Stimulated activated effector memory CD8-positive, alpha-beta T cell treated with anti-CD3 and anti-CD28 coated beads, Interleukin-12 subunit alpha, Interleukin-12 subunit beta, amount 100 ng/mL, for 72 hours (primary cell): ENCODE data around the gene GRIA4.

Experiments used
- ATAC-seq: fragments of 150-1000 bp; cut with Tn5 transposase; 2 replicates; pipeline ENCODE4 v1.10.0; 2021
- DNase-seq, 2 donors: peaks; one replicate each; pipeline ENCODE4 v3.0.0; 2021 to 2022; ENCODE audit warnings: low spot score in 2 of 2
- H3K27ac Mint-ChIP-seq: one replicate; pipeline ENCODE4 v1.8.0; 2022; ENCODE audit warnings: mild to moderate bottlenecking, mixed read lengths
- H3K36me3 Mint-ChIP-seq: one replicate; pipeline ENCODE4 v1.8.0; 2022; ENCODE audit warnings: mild to moderate bottlenecking, mixed read lengths
- H3K4me1 Mint-ChIP-seq: one replicate; pipeline ENCODE4 v1.8.0; 2022; ENCODE audit warnings: mixed read lengths
- H3K4me3 Mint-ChIP-seq: one replicate; pipeline ENCODE4 v1.8.0; 2022; ENCODE audit warnings: mild to moderate bottlenecking, mixed read lengths
- H3K9me3 Mint-ChIP-seq: one replicate; pipeline ENCODE4 v1.8.0; 2022; ENCODE audit warnings: mixed read lengths

The GRIA4 gene

GRCh38 chr11:105609832-105610781, at the start of gene GRIA4:
Gene GRIA4 (plus strand): TSS chr11:105610073. CDS start chr11:105610998, 925 bp downstream.
- Mint-ChIP-seq H3K4me1 (peaks cover 18% of the 10 kb centered on the region), H3K27ac (no peak within 1 kb of the TSS), H3K4me3 (peak within 1 kb of the TSS; percentile 55), H3K36me3 (no peaks in the 10 kb centered on the region), H3K9me3 (no peaks in the 10 kb centered on the region)
- DNase-seq = peak in 1 of 2 donors; percentile 48
- ATAC-seq = peak; percentile 65

GRCh38 chr11:105573091-105573490, 36.8 kb upstream of the GRIA4 start:
- Mint-ChIP-seq H3K9me3 (no peaks in the 10 kb centered on the region), H3K4me3 (no peak overlapping the region), H3K36me3 (no peaks in the 10 kb centered on the region), H3K4me1 (no peaks in the 10 kb centered on the region), H3K27ac (no peak overlapping the region)
- DNase-seq (no peak), ATAC-seq (no peak)

- DNase-seq (no peak), ATAC-seq (no peak)
- Mint-ChIP-seq H3K4me3 (no peak overlapping the region), H3K4me1 (no peaks in the 10 kb centered on the region), H3K27ac (no peak overlapping the region), H3K36me3 (no peaks in the 10 kb centered on the region), H3K9me3 (no peaks in the 10 kb centered on the region)
These were observed 34.9 kb upstream of the GRIA4 start for GRCh38 chr11:105574974-105575373.

GRCh38 chr11:105577641-105578040, 32.2 kb upstream of the GRIA4 start:
- no peaks in the 10 kb centered on the region for H3K9me3 Mint-ChIP-seq
- H3K27ac Mint-ChIP-seq = no peak overlapping the region
- no peaks in the 10 kb centered on the region for H3K36me3 Mint-ChIP-seq
- no peaks in the 10 kb centered on the region for H3K4me1 Mint-ChIP-seq
- DNase-seq (no peak), ATAC-seq (no peak)
- no peak overlapping the region for H3K4me3 Mint-ChIP-seq

GRCh38 chr11:105579111-105579510, 30.8 kb upstream of the GRIA4 start:
- ATAC-seq (no peak), DNase-seq (no peak)
- Mint-ChIP-seq H3K9me3 (no peaks in the 10 kb centered on the region), H3K36me3 (no peaks in the 10 kb centered on the region), H3K4me1 (no peaks in the 10 kb centered on the region), H3K4me3 (no peak overlapping the region), H3K27ac (no peak overlapping the region)

GRCh38 chr11:105582497-105582896, 27.4 kb upstream of the GRIA4 start:
- ATAC-seq (no peak), DNase-seq (no peak)
- no peak overlapping the region for H3K4me3 Mint-ChIP-seq
- no peaks in the 10 kb centered on the region for H3K36me3 Mint-ChIP-seq
- no peaks in the 10 kb centered on the region for H3K9me3 Mint-ChIP-seq
- no peaks in the 10 kb centered on the region for H3K4me1 Mint-ChIP-seq
- no peak overlapping the region for H3K27ac Mint-ChIP-seq

GRCh38 chr11:105588001-105588400, 21.9 kb upstream of the GRIA4 start:
- no peak for ATAC-seq
- H3K9me3 Mint-ChIP-seq = no peaks in the 10 kb centered on the region
- H3K27ac Mint-ChIP-seq = no peak overlapping the region
- H3K4me1 Mint-ChIP-seq = no peaks in the 10 kb centered on the region
- H3K36me3 Mint-ChIP-seq = no peaks in the 10 kb centered on the region
- H3K4me3 Mint-ChIP-seq = no peak overlapping the region
- no peak for DNase-seq

- Mint-ChIP-seq H3K36me3 (no peaks in the 10 kb centered on the region), H3K4me1 (no peaks in the 10 kb centered on the region), H3K27ac (no peak overlapping the region), H3K4me3 (no peak overlapping the region), H3K9me3 (no peaks in the 10 kb centered on the region)
- ATAC-seq (no peak), DNase-seq (no peak)
These were observed 20.5 kb upstream of the GRIA4 start for GRCh38 chr11:105589346-105589745.

- DNase-seq (no peak), ATAC-seq (no peak)
- Mint-ChIP-seq H3K4me1 (no peaks in the 10 kb centered on the region), H3K27ac (no peak overlapping the region), H3K36me3 (no peaks in the 10 kb centered on the region), H3K9me3 (no peaks in the 10 kb centered on the region), H3K4me3 (no peak overlapping the region)
These were observed 17.8 kb upstream of the GRIA4 start for GRCh38 chr11:105592035-105592434.

GRCh38 chr11:105598371-105598770, 11.5 kb upstream of the GRIA4 start:
- H3K4me1 Mint-ChIP-seq = no peaks in the 10 kb centered on the region
- H3K27ac Mint-ChIP-seq = no peak overlapping the region
- H3K4me3 Mint-ChIP-seq = no peak overlapping the region
- H3K9me3 Mint-ChIP-seq = no peaks in the 10 kb centered on the region
- DNase-seq (no peak), ATAC-seq (no peak)
- H3K36me3 Mint-ChIP-seq = no peaks in the 10 kb centered on the region

- Mint-ChIP-seq H3K4me3 (no peak overlapping the region), H3K4me1 (no peaks in the 10 kb centered on the region), H3K36me3 (no peaks in the 10 kb centered on the region), H3K27ac (no peak overlapping the region), H3K9me3 (no peaks in the 10 kb centered on the region)
- no peak for DNase-seq
- no peak for ATAC-seq
These were observed 6.7 kb upstream of the GRIA4 start for GRCh38 chr11:105603156-105603555.

- Mint-ChIP-seq H3K4me3 (peak overlapping the region; percentile 55), H3K9me3 (no peaks in the 10 kb centered on the region), H3K4me1 (peaks cover 18% of the 10 kb centered on the region), H3K36me3 (no peaks in the 10 kb centered on the region), H3K27ac (no peak overlapping the region)
- no peak for DNase-seq
- ATAC-seq = peak; percentile 66
These were observed 512 bp upstream of the GRIA4 start for GRCh38 chr11:105609341-105609781.

GRCh38 chr11:105610871-105611571, 1.1 kb downstream of the GRIA4 start:
- no peaks in the 10 kb centered on the region for H3K36me3 Mint-ChIP-seq
- DNase-seq = no peak
- H3K4me1 Mint-ChIP-seq = peaks cover 18% of the 10 kb centered on the region
- peak overlapping the region; percentile 55 for H3K4me3 Mint-ChIP-seq
- no peak for ATAC-seq
- no peak overlapping the region for H3K27ac Mint-ChIP-seq
- H3K9me3 Mint-ChIP-seq = no peaks in the 10 kb centered on the region

GRCh38 chr11:105611572-105612441, 1.9 kb downstream of the GRIA4 start:
- ATAC-seq (no peak), DNase-seq (no peak)
- no peaks in the 10 kb centered on the region for H3K36me3 Mint-ChIP-seq
- H3K9me3 Mint-ChIP-seq = no peaks in the 10 kb centered on the region
- peaks cover 18% of the 10 kb centered on the region for H3K4me1 Mint-ChIP-seq
- no peak overlapping the region for H3K27ac Mint-ChIP-seq
- H3K4me3 Mint-ChIP-seq = no peak overlapping the region

- Mint-ChIP-seq H3K27ac (no peak overlapping the region), H3K4me3 (no peak overlapping the region), H3K4me1 (peaks cover 18% of the 10 kb centered on the region), H3K36me3 (no peaks in the 10 kb centered on the region), H3K9me3 (no peaks in the 10 kb centered on the region)
- DNase-seq = no peak
- ATAC-seq = no peak
These were observed 2.9 kb downstream of the GRIA4 start for GRCh38 chr11:105612771-105613170.
